Effector CD4-positive, alpha-beta T cell (primary cell): Measurements from ENCODE around the gene TTC31.

Source experiments
- DNase-seq: peaks from one replicate; pipeline ENCODE4 v3.0.0-alpha.2; 2020

TTC31 gene

GRCh38 chr2:74527741-74528140, 44.9 kb downstream of the TTC31 start:
- no peak for DNase-seq

- no peak for DNase-seq
Observed at GRCh38 chr2:74528600-74529356, 45.9 kb downstream of the TTC31 start.

- DNase-seq = peak; percentile 77
Observed at GRCh38 chr2:74529357-74530238, 46.7 kb downstream of the TTC31 start, which contains the start of the genes AUP1 and HTRA2. AUP1 (minus strand) TSS chr2:74529706; CDS start chr2:74529629, 77 bp downstream. HTRA2 (plus strand) TSS chr2:74529933; CDS start chr2:74530007, 74 bp downstream.

GRCh38 chr2:74530239-74531187, 47.6 kb downstream of the TTC31 start:
- peak; percentile 27 for DNase-seq

- DNase-seq = no peak
Observed at GRCh38 chr2:74531666-74532065, 48.8 kb downstream of the TTC31 start.

GRCh38 chr2:74532222-74532621, 49.3 kb downstream of the TTC31 start:
- DNase-seq = no peak

GRCh38 chr2:74533464-74533863, 50.6 kb downstream of the TTC31 start:
- no peak for DNase-seq

GRCh38 chr2:74534411-74534810, 51.5 kb downstream of the TTC31 start:
- DNase-seq = no peak

- no peak for DNase-seq
Observed at GRCh38 chr2:74535440-74535965, 52.6 kb downstream of the TTC31 start.

GRCh38 chr2:74536166-74536950, 53.5 kb downstream of the TTC31 start:
- no peak for DNase-seq

GRCh38 chr2:74537140-74537539, 54.3 kb downstream of the TTC31 start:
- no peak for DNase-seq

GRCh38 chr2:74538881-74539339, 56.0 kb downstream of the TTC31 start:
- no peak for DNase-seq

GRCh38 chr2:74540291-74540690, 57.4 kb downstream of the TTC31 start:
- no peak for DNase-seq

GRCh38 chr2:74542978-74543377, 60.1 kb downstream of the TTC31 start:
- DNase-seq = no peak
